Measurements from ENCODE around the gene DCUN1D2.

DCUN1D2 gene

DNA sequence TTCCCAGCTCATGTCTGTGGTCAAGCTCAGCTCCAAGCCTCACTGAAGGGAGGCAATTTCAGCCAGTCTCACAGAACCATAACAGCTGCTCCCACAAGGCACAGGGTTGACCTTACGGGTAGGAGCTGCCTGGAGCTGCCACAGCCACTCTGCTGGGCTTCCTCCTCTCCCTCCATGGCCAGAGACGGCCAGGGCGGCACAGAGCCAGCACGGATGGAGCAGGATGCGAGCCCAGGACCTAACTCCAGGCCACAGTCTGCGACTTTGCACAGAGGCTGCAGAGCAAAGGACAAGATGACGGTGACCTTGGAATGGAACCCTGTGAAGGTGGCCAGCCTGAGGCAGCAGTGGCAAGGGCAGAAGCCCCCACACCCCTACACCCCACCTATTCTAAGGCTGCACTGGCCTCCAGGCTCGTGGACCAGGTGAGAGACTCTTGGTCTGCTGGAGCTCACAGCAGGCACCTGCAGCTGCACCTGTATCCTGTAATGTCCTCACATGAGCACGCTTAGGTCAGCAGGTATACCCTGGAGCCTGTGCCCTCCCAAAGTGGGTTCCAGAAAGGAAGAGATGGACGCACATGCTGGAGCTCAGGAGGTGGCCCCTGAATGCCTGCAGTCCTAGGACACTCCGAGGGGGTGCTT, 66.9 kb downstream of the DCUN1D2 start:
- DNase-seq (ENCODE audit: low read depth): no peak

DNA sequence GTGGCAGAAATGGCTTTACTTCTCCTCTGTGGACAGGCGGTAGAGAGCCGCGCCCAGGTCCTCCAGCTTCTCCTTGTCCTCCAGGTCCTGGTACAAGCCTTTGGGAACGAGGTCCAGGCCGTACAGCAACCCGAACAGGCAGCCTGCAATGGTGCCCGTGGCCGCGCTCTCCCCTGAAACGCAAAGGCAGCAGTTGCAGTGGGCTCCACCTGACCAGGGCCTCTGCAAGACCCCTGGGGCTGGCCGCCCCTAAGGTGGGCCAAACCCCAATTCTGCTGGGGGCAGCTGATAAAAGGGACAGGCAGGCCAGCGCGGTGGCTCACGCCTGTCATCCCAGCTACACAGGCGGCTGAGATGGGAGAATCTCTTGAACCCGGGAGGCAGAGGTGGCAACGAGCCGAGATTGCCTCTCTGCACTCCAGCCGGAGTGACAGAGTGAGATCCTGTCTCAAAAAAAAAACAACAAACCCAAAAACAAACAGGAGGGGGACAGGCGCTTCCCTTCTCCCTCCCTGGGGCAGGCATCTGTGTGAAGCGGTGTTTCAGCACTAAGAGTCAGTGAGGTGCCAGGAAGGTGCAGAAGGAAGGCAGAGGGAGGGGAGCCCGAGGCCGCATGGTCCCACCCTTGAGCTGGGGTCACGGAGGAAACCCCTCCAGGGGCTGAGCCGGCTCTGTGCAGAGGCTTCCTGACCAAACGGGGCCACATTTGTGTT, 67.5 kb downstream of the DCUN1D2 start:
- no peak for DNase-seq (ENCODE audit: low read depth)

DNA sequence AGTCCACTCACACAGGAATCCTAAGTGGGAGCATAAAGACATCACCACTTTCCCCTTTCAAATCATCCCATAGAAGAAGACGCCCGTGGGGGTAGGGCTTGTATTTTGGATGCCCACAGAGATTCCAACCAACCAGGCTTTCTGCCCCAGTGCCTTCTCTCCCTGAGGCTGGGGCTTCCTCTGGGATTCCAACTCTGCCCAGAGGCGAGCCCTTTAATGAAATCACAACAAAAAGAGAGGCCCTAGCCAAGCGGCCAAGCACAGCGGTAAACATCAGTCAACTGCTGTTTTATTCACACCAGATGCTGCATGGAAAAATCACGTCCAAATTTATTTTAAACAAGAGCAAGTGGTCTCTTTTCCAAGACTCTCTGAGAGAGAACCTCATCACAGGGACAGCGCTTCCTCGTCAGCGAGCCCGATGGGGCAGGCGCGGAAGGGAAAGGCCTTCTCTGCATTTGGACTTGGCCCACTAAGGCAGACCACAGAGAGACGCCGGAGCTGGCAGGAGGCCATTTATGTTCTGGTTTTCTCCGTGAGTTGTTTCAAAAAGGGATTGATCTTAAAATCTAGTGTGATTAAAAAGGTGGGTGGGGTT, 68.7 kb downstream of the DCUN1D2 start:
- no peak for DNase-seq (ENCODE audit: low read depth)

DNA sequence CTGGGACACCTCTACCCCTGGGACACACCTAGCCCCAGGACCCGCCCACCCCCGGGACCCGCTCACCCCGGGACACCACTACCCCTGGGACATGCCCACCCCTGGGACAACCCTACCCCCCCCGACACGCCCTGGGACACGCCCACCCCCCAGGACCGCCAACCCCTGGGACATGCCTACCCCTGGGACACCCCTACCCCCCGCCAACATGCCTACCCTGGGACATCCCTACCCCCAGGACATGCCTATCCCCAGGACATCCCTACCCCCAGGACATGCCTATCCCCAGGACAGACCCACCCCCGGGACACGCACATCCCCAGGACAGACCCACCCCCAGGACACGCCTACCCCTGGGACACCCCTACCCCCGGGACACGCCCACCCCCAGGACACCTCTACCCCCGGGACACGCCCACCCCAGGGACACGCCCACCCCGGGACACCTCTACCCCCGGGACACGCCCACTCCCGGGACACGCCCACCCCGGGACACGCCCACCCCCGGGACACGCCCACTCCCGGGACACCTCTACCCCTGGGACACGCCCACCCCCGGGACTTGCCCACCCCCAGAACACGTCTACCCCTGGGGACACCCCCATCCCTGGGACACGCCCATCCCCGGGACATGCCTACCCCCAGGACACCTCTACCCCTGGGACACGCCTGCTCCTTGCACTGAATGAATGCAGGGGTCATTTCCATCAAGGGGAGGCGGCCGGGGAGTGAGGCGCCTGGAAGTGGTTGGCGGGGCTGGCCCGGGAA, 69.5 kb downstream of the DCUN1D2 start:
- DNase-seq (ENCODE audit: low read depth): no peak

DNA sequence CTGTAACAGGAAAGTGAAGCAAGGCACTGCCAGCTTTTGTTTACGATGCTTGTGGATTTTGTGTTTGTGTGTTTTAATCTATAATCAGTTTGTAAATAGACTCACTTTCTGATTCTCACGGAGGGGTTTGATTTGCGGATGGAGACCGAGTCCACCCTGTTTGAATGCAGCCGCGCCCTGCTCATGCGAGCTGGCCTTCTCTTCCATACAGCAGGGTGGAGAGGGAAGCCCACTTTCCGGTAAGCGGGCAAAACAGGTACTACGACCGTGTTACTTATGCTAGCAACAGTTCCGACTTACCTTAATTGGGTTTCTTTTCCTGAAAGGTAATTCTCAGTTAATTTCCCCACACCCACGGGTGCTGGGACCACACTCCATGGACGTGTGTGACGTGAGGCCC, 70.3 kb downstream of the DCUN1D2 start:
- no peak for DNase-seq (ENCODE audit: low read depth)

DNA sequence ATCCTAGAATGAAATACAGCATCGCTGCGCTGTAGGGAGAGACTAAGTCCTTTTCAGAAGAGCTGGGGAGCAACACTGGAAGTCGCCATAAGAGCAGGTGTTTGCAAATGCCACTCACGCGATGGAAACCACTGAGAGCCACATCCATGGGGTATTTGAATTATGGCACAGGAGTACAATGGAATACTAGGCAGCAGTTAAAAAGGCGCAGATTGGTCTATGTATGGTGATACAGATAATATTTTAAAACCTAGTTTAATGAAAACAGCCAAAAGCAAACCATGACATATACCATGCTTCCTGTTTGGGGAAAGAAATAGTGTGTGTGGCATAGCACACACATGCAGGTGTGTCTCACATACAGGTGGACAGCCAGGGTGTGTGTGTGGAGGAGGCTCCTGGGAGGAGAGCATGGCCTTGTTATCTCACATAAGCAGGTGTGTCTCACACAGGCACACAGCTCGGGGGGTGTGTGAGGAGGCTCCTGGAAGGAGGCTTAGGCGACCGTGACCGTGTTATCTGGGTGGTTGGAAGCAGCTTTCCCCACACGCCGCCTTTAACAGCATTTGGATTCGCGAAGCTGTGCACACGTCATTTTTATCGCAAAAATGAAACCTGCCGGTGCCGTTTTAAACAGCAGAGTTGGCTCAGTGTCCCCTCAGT, 70.8 kb downstream of the DCUN1D2 start:
- no peak for DNase-seq (ENCODE audit: low read depth)

DNA sequence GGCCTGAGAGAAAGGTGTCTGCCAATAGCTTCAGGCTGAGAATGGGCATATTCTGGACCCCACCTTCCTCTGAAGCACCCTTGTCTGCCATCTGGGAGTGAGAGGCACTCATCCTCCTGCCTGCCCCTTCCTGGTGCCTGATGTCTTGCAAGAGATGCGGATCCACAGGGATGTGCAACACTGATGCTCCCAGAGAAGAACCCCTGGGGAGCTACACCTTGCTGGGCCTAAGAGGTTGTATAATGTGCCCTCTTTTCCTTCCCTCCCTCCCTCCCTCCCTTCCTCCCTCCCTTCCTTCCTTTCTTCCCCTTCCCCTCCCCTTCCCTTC, 71.8 kb downstream of the DCUN1D2 start:
- DNase-seq (ENCODE audit: low read depth): no peak

DNA sequence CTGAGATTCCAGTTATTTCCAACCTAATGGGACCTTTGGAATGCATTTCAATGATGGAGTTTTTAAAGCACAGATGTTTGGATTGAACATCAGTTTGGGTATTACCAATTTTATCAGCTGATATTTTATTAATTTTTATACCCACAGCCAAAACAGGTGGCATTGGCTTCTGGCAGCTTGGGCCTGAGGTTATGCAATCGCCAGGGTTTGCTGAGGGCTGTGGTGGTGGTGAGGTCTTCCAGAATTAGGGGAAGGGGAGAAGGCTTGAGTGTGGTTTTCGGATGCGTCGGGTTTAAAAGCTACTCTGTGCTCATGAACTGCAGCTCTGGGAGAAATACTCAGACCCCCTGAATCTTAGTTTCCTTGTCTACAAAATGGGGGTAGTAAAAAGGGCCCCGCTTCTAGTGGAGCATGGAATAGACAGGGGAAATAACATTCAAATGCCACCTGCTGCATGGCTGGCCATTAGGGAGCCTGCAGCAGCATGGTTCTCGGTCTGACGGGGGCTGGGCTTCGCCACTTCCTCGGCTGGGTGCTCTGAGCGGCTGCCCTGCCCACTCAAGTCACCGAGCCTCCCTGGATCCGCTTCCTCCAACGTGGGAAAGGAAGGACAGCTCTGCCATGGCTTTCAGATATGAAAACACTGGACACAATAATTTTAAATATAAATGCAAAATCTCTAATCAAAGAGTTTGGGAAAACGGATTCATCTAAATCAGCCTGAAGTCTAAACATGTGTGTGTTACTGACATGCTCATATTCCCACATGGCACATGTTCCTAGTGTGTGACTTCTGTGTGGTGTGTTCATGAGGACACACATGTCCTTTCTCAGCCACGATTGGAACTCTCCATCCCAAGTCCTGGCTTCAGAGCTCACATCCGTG, 72.4 kb downstream of the DCUN1D2 start:
- no peak for DNase-seq (ENCODE audit: low read depth)

DNA sequence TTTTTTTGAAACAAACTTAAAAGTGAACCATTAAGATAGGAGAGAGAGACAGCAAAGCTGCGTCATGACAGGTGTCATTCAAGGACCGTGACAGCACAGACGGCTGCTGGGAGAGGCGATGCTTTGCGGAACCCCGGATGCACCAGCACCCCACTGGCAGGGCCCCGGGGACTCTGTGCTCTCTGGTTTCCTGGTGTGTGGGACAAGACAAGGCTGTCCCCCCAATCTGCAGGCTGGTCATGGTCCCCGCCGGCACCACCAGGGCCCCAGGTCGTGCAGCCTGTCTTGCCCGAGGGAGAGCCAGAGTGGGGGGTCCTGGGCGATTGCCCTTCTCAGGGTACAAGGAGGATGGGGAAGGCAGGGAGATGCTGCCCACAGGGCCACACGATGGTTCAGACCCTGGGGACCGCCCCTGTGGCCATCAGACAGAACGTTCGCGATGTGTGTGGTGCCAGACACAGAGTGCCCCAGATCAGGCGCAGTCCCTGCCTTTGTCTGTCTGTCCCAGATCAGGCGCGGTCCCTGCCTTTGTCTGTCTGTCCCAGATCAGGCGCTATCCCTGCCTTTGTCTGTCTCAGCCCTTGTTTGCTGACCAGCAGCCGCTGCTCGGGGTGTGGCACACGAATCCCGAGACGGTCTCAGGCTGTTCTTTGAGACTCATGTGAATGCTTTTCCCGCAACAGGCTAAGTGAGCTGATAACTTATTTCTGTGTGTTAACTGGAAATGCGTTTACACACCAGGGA, 73.3 kb downstream of the DCUN1D2 start:
- no peak for DNase-seq (ENCODE audit: low read depth)

DNA sequence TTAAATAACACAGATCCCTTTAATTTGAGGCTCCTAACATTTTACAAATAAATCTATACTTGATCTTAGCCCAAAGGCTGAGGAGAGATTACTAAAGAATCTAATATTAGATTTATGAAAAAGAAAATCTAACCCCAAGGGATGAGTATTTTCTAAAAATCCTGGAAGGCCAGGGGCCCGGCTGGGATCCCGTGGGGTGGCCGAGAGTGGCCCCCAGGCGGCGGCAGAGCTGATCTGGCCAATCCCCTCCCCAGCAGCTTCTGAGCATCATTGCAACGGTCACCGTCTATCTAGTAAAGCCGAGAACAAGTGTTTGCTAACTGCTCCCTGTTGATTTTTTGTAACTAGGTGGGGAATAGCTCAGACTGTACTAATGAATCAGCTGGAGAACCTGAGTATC, 74.7 kb downstream of the DCUN1D2 start:
- DNase-seq (ENCODE audit: low read depth): no peak

DNA sequence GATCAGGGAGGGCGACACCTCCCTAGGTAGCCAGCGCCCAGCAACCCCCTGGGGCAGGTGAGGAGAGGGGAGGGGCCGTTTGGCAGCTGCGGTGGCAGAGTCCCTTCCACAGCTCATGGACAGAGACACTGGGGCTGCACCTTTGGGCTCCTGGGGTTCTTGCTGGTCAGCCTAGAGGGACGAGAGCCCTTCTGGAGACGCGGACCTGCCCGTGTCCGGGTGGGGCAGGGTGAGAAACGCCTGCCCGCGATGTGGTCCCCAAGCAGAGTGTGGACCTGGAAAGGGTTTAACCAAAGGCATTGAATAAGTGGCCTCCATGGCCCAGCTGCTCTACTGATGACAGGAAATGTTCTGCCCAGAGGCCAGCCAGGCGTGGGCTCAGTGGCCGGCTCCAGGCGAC, 75.5 kb downstream of the DCUN1D2 start:
- no peak for DNase-seq (ENCODE audit: low read depth)

DNA sequence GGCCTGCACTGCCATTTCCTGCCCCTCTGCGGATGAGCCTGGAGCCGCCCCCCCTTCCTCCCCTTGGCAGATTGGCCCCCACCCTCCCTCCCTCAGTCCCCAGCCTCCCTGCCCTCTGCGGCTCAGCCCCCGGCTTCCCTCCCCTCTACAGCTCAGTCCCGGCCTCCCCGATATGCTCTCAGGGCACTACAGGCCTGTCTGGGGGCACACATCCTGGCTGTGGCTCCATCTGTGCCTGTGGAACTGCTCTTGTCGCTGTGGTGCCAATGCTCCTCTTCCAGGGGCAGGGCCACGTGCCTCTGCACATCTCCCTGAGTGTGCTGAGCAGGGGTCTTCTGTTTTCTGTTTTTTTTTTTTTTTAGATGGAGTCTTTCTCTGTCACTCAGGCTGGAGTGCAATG, 76.2 kb downstream of the DCUN1D2 start:
- no peak for DNase-seq (ENCODE audit: low read depth)

DNA sequence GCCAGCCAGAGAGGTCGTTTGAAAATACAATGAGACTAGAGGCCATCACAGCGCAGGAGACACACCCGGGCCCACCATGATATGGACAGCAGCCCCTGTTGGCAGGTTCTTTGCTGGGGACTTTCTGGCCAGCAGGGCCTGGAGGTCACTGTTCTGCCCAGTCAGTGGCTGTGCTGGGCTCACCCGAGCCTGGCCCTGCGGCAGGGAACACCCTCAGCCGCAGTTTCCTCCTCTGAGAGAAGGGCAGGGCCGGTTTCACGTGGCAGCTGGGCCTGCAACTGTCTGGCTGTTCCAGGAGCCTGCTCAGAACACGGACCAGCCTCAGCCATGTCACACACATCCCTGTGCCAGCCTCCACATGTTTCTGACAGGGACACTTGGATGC, 76.6 kb downstream of the DCUN1D2 start:
- no peak for DNase-seq (ENCODE audit: low read depth)

DNA sequence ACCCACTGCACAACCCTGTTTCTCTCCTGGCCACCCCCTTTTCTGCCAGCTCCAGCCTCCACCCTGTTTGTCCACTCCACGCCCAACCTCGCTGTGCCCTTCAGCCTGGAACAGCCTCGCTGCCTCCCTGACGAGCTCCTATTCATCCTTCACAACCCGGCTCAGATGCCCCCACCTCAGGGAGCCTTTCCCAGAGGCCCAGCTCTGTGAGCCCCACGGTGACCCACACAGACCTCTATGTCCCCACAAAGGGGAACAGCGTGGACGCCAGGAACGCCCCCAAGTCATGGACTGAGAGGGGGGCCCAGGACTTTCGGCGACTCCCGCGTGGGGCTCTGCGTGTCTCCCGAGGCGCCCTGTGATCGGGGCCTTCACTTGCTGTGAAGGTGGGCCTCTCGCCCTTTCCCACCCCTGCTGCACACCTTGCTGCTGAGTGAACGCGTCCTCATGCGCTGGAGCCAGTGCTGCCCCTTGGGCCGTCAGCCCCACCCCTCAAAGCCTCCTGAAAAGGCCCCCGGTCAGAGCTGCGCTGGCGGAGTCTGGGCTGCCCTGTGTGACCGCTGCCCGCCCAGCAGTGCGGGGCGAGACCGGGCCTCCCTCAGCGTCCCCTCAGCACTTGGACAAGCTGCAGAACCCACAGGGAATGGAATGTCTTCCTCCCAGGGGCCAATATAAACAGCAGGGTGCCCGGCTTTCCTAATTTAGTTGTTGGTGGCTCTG, 77.2 kb downstream of the DCUN1D2 start:
- DNase-seq (ENCODE audit: low read depth): no peak

DNA sequence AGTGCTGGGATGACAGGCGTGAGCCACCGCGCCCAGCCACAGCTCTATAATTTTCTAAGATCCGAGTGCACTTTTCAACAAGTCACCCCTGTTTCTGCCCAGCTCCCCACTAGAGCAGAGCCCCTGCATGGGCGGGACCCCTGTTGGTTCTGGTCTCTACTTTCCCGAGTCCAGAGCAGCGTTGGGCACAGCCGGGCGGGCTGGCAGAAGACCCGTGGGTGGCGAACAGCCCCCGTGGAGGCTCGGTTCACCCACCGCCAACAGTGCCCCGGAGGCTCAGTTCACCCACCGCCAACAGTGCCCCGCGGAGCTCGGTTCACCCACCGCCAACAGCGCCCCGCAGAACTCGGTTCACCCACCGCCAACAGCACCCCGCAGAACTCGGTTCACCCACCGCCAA, 78.1 kb downstream of the DCUN1D2 start:
- DNase-seq (ENCODE audit: low read depth): no peak

DNA sequence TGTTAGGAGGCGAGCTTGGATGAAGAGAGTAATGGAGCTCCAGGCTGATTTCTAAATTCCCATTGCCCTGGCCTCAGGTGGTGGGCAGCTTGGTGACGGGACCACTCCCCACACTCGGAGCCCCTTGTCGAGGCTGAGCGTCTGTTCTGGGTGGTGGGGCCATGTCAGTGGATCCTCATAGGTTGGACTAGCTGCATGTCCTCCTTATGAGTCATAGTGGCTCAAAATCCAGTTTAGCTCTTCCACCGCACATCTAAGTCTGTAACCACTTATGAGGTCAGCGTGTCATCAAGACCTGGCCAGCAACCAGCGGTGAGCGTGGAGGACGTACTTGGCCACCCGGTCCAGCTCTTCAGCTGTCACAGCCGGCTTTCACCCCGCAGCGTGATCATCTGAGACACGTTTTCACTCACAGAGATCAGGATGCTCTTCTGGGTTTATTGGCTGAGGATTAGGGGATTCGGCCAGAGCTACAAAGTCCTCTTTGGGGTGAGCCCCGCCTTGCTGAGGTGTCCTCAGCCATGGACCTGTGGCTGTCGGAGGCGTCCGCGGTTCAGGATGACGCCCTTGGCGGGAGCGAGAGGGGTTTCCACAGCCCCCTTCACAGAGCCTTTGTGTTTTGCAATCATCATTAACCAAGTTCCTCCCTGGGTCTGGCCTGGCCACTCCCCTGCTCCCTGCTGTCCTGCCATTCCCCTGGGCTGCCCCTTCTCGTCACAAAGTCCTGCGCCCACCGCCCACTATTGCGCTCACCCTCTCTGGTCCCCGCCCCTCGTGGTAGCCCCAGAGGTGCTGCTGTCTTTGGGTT, 79.1 kb downstream of the DCUN1D2 start:
- no peak for DNase-seq (ENCODE audit: low read depth)

DNA sequence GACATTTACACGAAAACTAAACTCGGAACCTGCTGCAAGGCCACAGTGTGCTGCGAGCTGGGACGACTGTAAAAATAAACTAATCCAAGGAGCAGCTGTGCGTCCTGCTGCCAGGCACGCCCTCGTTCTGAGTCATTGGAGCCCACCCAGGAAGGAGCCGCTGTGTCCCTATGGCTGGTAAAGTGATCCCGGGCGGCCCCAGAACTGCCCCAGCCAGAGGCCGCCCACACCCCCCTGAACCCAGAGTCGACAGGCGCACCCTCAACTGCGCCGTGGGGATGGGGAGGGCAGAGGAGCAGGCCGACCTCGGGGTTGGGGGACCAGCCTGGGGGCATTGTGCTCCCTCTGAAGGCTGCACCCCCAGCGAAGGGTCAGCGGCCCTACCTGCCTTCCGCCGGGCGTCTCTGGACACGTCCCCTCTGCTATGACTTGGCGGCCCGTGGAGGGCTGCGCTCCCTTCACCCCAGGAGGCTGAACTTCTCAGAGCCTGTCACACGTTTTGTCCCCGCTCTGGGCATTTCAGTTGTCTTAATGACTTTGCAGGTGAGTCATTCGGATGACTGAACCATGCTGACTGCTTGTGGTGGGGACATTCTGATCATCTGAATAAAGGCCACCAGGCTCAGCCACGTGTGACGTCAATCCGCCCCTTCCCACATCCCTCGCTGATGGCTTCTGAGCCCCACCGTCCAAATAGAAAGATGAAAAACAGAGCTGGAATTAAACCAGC, 79.9 kb downstream of the DCUN1D2 start:
- no peak for DNase-seq (ENCODE audit: low read depth)

DNA sequence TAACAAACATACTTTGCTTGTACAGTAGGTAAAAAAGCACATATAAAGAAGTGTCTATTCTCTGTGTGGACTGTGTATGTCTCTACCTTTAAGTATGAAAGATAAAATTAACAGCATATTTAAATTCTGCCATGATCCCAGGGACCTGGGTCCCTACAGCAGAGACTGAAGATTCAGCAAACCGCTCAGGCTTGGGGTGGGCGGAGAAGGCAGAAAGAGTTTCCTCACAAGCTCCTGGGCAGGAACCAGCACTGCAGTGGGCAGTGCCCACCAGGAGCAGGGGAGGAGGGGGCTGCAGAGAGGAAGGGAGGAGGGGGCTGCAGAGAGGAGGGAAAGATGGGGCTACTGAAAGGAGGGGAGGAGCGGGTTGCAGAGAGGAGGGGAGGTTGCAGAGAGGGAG, 81.9 kb downstream of the DCUN1D2 start:
- DNase-seq (ENCODE audit: low read depth): no peak

Data from stimulated activated CD8-positive, alpha-beta memory T cell treated with anti-CD3 and anti-CD28 coated beads, Interleukin-15, amount 100 ng/mL, for 1 hour (primary cell).